ENCODE data around the gene ADGRD1.
"Not testable (repeated sequence)": the region's sequence is repeated elsewhere in the genome, so short reads cannot be mapped to it uniquely, and the experiment has no call there.

The ADGRD1 gene

DNA sequence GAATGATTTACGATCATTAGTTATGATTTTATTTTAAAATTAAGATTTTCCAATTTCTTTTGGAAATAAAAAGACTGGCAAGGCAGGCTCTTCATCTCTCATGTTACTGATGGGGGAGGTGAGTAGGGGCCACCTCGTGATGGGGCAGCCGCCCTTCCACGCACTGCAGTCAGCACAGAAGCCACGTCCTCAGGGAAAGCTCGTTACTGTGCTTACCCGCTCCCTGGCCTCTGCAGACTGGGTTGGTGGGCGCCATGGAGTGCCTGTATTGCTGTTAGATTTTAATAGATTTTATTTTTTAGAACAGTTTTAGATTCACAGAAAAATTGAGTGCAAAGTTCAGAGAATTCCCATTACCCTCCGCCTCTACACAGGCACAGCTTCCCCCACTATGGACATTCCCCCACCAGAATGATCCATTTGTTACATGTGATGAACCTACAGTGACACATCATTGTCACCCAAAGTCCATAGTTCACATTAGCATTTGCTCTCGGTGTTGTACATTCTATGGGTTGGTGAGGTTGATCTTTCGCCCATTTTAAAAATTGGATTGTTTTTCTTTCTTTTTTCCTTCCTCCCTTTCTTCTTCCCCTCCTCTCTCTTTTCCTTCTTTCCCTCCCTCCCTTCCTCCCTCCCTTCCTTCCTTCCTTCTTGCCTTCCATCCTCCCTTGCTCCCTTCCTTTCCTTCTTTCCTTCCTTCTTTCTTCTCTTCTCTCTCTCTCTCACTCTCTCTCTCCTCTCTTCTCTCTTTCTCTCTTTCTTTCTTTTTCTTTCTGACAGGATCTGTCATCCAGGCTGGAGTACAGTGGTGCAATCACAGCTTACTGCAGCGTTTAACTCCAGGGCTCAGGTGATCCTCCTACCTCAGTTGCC is 30.7 kb downstream of the ADGRD1 start:
- no peak for DNase-seq (ENCODE audit: low read depth in 3 of 3)

DNA sequence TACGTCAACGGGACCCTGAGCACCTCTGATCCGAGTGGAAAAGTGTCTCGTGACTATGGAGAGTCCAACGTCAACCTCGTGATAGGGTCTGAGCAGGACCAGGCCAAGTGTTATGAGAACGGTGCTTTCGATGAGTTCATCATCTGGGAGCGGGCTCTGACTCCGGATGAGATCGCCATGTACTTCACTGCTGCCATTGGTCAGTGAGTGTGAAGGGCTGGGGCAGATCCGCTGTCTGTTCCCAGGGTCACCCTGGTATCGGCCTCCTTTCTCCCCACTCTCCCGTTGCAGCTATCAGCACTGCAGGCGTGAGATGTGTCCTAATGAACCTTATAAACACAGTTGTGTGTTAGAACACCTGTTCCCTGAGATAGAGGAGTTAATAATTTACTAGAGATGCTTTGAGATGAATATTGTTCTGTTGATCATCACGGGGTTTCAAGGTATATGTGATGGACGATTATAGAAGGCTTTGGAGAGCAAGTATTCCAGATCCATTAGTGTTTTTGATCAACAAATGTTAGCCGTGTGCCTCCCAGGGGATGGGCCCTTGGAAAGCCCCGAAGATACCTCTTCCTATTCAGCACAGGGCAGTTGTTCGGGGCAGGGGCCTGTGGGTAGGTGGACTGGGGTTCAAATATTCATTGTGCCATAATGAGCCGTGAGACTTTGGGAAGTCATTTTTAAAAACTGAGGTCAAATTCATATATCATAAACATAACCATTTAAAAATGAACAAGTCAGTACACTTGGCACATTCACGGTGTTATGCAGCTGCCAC is 33.6 kb downstream of the ADGRD1 start:
- DNase-seq (ENCODE audit: low read depth in 3 of 3): no peak

DNA sequence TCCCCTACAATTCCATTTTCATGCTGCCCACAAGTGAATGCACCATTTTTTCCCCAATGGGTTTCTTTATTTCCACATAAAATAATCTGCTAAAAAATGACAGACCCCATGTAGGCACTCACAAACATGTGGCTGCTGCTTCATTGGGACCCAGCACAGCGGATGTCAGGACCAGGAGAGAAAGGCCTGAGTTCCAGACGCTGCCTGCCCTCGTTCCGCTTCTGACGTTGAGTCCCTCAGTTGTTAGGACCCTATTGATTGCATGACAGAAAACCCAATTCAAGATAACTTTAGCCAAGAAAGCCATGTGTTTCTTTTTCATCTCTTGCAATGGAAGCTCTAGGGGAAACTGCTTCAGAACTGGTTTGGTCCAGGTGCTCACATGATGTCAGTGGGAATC is 34.6 kb downstream of the ADGRD1 start:
- no peak for DNase-seq (ENCODE audit: low read depth in 3 of 3)

DNA sequence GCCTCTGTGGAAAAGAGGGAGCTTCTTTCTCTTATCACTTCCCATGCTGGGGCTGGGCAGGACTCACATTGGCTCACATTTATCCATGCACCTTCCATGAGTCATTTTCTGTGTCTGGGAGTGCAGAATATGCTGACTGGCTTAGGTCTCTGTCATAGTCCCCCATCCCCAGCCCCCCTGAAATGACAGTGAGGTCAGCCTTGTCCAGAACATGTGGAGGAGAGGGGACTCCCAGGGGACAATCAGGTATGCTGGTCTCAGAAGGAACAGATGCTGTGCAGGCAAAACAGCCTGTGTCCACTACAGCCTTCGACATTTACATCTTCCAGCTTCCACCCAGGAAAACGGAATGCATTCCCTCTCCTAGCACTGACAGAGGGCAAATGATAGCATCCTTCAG is 35.0 kb downstream of the ADGRD1 start:
- DNase-seq (ENCODE audit: low read depth in 3 of 3): no peak

DNA sequence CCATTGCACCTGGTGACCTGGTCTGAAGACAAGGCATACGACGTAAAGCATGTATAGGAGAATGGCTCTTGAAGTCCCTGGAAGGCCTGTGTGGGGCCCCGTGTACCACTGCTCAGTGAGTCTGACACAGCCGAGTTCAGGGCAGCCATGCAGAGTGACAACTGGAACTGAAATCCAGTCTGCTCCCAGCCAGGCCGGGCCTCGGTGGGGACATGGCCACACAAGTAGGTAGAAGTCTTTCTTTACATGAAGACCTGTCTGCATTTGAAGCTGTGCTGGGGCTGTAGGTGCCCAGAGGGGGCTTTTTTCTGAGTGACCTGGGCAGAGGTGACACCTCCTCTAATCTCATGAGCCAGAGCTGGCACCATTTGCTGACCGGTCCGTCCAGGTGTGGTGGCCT is 35.7 kb downstream of the ADGRD1 start:
- no peak for DNase-seq (ENCODE audit: low read depth in 3 of 3)

DNA sequence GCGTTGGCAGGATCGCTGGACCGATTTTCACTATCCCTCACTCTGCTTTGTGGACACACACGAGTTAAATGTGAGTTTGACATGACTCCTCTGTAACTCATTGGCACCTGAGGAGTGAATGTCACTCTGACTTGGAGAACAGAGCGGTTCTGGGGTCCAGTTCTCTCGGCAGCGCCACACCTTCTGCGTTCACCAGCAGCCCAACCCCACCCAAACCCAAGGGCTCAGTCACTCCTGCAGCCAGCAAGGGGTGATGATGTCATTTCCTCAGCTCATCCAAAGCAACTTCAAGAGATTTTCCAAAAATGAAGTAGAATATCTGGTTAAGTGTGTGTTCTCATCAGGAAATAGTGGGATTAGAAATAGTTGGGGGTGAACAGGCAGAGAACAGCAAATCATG is 36.3 kb downstream of the ADGRD1 start:
- no peak for DNase-seq (ENCODE audit: low read depth in 3 of 3)

DNA sequence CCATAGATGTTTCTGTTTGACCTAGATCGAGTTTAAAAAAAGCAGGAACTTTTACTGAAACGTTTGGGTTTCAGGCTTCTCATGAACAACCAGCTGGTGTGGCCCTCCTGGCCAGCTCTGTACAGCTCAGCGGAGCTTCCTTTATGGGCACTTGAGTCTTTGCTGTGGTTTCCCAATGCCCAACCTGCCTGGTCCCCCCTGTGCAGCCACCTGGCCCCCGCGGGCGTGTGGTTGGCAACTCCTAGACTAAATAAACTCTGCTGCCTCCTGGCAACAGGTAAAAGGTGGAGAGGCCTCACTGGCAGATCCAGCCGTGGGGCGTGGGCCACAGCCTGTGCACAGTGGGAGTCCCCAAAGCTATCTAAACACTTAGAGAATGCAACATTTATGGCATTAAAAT is 38.7 kb downstream of the ADGRD1 start:
- no peak for DNase-seq (ENCODE audit: low read depth in 3 of 3)

DNA sequence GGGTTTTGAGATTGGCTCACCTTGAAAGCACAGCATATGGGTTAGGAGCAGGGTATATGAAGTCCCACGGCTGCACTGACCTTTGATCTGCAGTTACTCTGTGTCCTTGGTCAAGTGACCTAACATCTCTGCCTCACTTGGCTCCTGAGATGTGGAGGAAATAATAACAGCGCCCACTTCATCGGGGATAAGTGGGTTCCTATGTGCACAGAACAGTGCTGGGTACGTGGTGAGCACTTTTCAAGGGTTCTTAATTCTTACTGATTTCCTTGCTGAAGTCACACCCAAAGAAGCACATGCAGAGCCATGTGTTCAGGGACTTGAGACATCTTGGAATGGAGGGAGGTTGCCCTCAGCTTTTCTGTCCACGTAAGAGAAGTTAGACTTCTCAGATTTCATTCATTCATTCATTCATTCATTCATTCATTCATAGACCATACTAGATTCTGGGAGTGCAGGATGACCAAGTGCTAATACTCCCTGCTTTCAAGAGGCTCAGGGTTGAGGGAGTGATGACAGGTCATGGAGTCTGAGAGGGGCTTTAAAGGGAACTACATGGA is 39.4 kb downstream of the ADGRD1 start:
- DNase-seq (ENCODE audit: low read depth in 3 of 3): no peak

DNA sequence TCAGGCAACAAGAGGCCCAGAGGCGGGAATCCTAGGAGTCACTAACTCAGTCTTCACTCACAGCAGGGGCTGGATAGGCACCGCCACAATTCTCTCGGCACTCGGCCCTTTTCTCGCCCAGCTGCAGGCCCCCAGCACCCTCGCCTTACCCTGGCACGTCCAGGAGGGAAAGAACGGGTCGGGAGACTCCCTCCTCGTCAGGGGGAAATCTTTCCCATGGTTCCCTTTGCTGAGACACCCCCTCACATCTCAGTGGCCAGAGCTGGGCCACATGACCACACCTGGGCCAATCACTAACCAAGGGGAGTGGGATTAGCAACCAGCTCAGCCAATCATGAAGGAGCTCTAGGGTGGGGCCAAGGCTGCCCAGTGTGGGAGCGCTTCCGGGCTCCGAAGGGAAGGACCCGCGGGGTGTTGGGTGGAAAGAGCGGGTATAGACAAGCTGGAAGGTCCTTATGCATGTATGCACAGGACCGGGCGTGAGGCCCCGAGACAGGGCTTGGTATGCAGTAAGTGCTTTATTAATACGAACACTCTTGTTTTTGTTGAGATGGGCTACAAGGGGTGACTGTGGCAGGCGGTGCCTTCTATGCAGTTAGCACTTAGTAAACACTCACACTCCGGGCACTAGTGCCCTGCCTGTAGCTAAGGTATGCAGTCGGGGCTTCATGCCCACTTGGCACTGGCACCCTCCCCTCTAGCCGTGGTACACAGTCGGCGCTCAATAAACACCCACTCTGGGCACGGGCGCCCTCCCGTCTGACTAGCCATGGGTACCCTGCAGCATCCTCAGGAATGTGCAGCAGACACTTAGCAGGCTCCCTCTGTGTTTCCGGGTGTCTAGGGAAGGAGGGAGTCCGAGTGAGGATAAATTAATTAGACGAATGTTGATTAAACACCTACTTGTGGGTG is 40.3 kb downstream of the ADGRD1 start:
- DNase-seq (ENCODE audit: low read depth in 3 of 3): no peak

DNA sequence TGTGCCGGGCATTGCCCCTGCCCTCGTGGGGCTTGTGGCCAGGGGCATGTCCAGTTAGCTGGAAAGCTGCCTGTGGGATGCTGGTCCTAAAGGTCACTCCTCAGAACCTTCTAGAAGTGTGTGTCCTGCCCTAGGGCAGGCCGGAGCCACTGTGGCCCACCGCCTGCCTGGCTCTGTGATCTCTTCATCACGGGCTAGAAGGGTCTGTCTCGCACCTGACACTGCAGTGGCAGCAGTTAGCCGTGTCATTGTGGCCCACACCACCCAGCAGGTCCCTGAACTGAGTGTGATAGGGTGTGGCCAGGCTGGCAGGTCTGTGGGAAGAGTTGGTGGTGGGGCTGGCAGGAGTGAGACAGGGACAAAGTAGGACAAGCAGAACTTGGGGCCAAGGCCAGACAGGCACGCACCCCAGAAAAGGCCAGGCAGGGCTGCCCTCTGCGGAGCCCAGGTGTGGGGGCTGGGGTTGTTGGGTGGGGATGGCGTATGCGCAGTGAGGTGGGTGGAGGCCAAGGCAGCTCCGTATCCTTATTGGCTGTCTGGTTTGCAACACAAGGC is 41.2 kb downstream of the ADGRD1 start:
- no peak for DNase-seq (ENCODE audit: low read depth in 3 of 3)

DNA sequence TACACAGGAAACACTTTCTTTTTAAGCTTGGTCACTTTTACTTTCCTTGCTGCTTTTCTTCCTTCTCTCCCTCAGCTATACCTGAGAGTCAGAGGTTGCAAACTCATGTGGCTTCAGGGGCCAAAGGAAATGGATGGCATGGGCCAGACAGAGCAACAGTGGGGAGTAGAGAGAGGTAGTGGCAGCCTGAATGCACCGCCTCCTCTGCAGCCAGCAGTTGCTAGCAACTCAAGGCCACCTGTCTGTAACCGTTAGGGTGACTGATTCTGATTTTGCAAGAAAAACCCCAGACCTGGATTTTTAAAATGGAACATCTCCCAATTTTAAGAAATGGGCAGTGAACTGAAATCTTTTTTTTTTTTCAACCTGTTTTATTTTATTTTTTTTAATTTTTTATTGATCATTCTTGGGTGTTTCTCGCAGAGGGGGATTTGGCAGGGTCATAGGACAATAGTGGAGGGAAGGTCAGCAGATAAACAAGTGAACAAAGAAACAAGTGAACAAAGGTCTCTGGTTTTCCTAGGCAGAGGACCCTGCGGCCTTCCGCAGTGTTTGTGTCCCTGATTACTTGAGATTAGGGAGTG is 41.8 kb downstream of the ADGRD1 start:
- not testable (repeated sequence) for DNase-seq (ENCODE audit: low read depth in 3 of 3)

DNA sequence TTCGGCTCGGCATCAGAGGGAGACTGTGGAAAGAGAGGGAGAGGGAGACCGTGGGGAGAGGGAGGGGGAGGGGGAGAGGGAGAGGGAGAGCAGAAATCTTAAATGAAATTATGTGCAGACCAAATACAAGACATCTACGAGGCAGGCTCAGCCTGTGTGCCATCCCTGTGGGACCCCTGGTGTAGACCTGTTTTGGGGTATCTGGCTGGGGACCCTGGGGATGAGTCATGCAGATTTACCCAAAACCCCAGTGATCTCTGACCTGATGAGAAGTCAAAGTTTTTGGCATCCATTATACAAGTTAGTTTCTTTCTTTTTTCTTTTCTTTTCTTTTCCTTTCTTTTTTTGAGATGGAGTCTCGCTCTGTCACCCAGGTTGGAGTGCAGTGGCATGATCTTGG is 44.4 kb downstream of the ADGRD1 start:
- no peak for DNase-seq (ENCODE audit: low read depth in 3 of 3)

DNA sequence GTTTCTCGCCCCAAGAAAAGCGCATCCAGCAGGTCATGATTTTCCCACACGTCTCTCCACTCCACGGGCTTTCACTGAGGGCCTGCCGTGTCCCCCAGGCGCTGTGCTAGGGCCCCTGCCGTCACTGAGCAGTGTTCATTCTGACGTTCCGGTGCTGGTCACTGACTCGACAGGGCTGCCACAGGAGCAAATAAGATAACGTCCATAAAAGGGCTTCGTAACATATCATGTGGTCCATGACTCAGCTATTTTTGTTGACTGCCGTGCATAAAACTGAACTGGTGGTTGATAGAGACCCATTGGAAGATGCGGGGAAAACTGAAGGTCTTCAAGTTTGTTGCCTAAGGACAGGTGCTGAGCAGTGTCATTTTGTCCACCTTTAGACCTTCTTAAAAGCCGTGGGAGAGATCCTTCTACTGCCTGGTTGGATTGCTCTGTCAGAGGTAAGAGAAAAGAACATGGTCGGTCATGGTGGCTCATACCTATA is 46.3 kb downstream of the ADGRD1 start:
- no peak for DNase-seq (ENCODE audit: low read depth in 3 of 3)

DNA sequence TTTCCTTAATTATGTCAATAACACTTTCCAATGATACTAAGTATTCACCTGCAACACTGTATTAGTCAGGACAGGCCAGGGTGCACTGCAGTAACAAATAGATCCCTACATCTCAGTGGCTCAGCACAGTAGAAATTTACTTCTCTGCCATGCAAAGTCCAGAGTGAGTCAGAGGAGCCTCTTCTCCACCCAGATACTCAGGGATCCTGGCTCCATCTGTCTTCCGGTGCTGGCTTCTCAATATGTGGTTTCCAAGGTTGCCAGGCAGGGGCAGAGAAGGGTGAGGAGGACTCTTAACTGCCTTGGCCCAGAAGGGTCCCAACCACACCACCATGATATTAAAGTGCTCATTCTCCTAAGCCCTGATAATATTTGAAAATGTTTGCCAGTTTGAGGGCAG is 47.8 kb downstream of the ADGRD1 start:
- no peak for DNase-seq (ENCODE audit: low read depth in 3 of 3)

DNA sequence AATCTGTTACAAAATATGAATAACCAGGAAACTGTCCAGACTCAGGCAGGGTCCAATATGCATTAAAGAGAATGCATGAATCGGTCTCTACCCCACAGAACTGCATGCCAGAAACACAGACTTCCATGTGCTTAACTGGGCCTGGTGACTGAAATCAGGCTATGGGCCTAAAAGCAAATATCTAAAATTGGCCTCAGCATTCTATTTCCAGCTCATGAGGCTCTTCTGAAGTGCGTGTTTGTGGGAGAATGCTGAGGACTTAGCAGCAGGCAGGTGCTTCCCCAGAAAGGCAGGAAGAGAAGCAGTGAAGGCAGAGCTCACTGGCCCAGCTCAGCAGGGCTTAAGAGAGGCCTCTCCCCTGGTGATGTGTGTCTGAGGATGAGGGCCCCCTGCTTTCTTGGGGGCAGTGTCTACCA is 48.5 kb downstream of the ADGRD1 start:
- no peak for DNase-seq (ENCODE audit: low read depth in 3 of 3)

DNA sequence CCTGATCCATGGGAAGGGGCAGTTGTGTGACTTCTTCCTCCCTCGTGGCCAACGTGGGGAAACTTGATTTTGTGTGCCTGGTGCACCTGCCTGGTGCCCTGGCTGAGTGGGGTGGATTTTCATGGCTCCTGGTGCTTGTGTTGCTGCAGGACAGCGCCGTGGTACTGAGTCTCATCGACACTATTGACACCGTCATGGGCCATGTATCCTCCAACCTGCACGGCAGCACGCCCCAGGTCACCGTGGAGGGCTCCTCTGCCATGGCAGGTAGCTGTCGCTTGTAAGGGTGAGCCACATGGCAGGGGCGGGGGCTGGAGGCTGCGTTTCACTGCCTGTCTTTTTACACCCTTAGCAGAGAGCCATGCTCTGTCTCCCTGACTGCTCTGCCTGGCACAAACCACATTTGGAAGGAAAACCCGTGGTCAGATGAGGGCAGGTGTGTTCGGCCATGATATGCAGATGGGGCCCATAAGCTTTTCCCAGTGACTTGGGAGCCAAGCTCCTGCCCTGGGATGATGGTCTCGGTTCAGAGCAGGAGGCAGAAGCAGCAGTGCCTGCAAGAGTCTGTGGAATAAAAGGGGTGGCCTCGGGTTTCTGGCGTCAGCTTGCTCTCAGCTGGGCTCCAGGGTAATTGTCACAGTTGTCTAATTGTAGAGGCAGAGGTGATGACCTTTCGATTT is 49.5 kb downstream of the ADGRD1 start:
- DNase-seq (ENCODE audit: low read depth in 3 of 3): no peak

DNA sequence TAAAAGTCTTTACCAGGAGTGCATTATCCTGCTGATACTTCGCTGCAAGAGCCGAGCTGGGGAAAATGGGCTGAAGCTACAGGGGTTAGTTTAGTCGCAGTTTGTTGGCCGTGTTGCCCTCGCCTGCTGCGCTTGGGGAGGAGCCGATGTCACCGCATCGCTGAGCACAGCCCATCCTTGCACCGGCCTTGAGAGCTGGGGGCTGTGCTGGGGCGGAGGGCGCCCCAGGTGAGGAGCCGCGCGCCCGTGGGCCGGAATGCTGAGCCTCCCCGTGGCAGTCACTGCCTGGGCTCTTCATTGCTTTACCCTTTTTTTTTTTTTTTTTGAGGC is 50.0 kb downstream of the ADGRD1 start:
- DNase-seq (ENCODE audit: low read depth in 3 of 3): no peak

DNA sequence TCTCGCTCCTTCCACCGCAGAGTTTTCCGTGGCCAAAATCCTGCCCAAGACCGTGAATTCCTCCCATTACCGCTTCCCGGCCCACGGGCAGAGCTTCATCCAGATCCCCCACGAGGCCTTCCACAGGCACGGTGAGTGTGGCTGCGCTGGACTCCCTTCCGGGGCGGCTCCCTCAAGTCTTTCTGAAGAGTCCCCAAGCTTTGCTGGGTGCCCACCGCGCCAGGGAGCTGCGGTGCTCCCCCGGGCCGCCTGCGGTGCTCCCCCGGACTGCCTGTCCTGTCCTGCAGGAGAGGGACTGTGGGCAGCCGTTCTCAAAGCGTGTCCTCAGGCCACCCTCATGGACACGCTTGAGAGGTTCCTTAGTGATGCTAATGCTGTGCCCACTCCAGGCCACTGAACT is 50.5 kb downstream of the ADGRD1 start:
- DNase-seq (ENCODE audit: low read depth in 3 of 3): no peak

DNA sequence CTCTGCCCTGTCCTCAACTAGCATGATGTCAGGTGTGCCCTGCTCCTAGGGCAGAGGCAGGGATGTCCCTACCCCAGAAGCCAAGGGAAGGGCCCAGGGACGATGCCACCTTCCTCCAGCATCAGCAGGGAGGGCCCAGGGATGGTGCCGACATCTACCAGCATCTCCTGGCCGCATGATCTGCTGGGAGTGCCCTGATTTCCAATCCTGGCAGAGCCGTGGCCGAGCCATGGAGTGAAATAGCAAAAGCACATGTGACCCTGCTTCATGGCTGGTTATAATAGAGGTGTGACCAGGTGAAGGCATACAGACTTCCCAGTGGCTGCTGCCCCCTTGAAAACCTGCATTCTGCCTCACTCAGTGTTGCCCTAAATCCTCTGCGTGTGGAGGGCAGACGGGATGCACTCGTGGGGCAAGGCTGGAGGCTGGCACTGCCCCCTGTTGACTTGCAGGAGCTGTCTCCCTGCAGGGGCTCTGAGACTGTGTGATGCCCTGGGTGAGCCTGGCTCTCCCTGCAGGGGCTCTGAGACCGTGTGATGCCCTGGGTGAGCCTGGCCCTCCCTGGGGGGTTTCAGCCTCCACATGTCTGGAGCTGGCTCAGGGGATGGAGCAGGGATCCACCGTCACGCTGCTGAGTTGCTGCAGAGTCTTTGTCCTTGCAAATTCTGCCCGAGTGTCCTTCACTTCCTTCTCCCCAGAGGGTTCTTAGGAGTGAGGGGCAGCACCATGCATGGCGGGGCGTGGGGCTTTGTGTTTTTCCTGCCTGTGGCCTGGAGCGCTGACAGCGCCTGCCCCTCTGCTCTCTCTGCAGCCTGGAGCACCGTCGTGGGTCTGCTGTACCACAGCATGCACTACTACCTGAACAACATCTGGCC is 51.7 kb downstream of the ADGRD1 start:
- no peak for DNase-seq (ENCODE audit: low read depth in 3 of 3)

Measured in stimulated activated CD4-positive, alpha-beta T cell treated with anti-CD3 and anti-CD28 coated beads, TNF-alpha, amount 100 ng/mL, for 48 hours (primary cell).